Tibial nerve (tissue), 3 donors: ENCODE measurements around the gene USP11.

Experiments
- POLR2A ChIP-seq, 2 donors: fragments of 450-650 bp; IDR thresholded peaks; one replicate each; pipeline ENCODE4 v1.6.1; 2017; ENCODE audit warnings: antibody characterized with exemption in 2 of 2, mild to moderate bottlenecking in 2 of 2, moderate library complexity in 2 of 2
- TF ChIP-seq, protein P1 (sequence below), 5 experiments: fragments of 200-600 bp in 3 of 5; fragments of 450-650 bp in 2 of 5; sonication (generic) in 3 of 5; IDR thresholded peaks; one replicate each; pipeline ENCODE4 v1.5.1; 2016 to 2019; ENCODE audit warnings: antibody characterized with exemption in 5 of 5, mild to moderate bottlenecking in 3 of 5, moderate library complexity in 2 of 5

DNA sequence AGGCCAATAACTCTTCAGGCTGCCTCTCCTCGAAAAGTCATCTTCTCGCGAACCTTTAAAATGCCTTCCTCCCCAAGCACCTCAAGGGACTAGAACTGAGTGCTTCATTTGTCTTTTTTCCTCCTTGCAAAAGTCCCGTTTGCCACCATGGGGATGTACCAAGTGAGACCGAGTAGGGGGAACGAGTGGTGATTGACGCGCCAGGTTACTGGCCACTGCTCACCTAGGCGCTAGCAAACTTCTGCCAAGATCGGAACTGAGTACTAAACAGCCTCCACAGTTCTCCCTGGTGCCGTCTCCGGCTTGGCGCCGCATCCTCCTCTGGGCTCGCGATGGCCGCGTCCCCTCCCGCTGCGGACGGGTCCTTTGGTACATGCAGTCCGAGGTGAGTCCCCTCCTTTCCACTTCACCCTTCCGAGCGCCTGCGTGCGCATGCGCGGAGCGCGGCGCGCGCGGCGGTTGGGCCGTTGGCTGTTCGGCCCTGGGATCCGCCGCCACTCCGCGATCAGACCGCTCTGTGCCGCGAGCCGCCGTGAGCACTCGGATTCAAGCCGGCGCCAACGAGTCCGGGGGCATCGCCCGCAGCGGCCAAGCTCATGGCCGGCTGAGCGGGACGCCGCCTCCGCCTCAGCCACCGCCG, 14.4 kb upstream of the USP11 start, which contains the start of gene CDK16:
- TF ChIP-seq, protein P1, sequence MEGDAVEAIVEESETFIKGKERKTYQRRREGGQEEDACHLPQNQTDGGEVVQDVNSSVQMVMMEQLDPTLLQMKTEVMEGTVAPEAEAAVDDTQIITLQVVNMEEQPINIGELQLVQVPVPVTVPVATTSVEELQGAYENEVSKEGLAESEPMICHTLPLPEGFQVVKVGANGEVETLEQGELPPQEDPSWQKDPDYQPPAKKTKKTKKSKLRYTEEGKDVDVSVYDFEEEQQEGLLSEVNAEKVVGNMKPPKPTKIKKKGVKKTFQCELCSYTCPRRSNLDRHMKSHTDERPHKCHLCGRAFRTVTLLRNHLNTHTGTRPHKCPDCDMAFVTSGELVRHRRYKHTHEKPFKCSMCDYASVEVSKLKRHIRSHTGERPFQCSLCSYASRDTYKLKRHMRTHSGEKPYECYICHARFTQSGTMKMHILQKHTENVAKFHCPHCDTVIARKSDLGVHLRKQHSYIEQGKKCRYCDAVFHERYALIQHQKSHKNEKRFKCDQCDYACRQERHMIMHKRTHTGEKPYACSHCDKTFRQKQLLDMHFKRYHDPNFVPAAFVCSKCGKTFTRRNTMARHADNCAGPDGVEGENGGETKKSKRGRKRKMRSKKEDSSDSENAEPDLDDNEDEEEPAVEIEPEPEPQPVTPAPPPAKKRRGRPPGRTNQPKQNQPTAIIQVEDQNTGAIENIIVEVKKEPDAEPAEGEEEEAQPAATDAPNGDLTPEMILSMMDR (IDR thresholded peaks at IDR 0.05), result peak in 2 of 5 experiments; percentile 36 to 38
- peak; percentile 78 to 91 for TF ChIP-seq POLR2A (IDR thresholded peaks at IDR 0.05)
